Lung microvascular endothelial cell (primary cell): ENCODE data around the gene FAM228B. TPM values are rescaled to one million over a fixed set of nuclear protein-coding genes. Genes with fewer than 3 reads are reported as not detected.
"Not testable (repeated sequence)": the region's sequence is repeated elsewhere in the genome, so short reads cannot be mapped to it uniquely, and the experiment has no call there.

Source experiments
- DNase-seq, 2 donors: peaks; one replicate each; pipeline versions ENCODE4 v3.0.0 to v3.0.0-alpha.2; 2010; ENCODE audit warnings: low read depth in 2 of 2
- total RNA-seq: library from RNA; depleted of rRNA; stranded (reverse); fragments of >200 nt; gene quantifications from 2 replicates; pipeline ENCODE4 v1.2.1, GENCODE V29; 2014

Gene FAM228B
- total RNA-seq, 1 donor from 2014 or later, result 8.3 TPM

- DNase-seq, result no peak
Observed at GRCh38 chr2:24158131-24158530, 34.9 kb downstream of the FAM228B start.

DNA sequence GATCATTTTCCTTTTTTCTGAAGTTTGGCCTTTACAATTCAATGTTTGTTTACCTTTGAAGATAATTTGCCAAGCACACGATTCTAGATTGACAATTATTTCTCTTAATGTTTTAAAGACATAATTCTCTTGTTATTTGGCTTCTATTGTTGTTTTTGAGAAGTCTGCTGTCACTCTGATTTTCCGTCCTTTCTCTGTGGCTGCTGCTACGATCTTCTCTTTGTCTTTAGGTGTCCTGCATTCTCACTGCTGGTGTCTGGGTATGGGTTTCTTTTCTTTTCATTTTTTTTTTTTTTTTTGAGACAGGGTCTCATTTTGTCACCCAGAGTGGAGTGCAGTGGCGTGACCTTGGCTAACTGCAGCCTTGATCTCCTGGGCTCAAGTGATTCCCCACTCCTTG lies 36.4 kb downstream of the FAM228B start:
- no peak for DNase-seq

DNA sequence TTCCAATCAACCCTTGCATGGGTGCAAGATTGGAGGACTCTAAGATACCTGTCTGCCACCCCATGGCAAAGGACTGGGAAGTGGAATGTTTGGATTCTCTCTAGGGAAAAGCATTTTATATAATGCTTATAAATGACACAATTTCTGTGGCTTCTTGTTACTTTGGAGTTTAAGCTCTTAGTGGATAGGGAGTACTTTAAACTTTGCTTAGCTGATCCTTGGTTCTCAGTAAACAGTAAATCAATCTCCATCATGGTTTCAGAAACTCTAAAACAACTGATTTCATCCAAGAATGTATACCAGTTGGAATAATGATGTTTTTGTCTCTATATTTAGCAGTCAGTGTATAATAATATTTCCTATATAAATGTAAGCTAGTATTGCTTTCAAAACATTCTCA lies 37.5 kb downstream of the FAM228B start:
- DNase-seq, result no peak

- DNase-seq, result no peak
Observed at GRCh38 chr2:24162494-24162893, 39.2 kb downstream of the FAM228B start.

DNA sequence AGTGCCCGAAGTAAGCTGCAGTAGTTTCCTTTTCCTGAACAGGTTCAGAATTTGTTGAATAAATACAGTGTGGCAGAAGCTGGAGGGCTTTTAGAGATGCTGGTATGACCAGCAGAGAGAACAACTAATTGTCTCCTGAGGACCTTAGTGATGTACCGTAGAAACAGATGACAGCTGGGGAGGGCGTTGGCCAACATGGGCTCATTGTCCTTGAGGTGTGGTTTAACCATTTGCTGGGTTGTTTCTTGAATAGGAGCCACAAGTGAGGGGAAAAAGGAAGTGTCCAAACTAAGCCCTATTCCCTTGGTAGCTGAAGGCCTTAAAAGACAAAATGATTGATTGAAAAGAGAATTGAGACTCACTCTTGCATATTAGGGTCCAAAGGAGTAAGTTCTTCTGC lies 39.9 kb downstream of the FAM228B start:
- DNase-seq, result no peak

- DNase-seq, result no peak
Observed at GRCh38 chr2:24163601-24164000, 40.3 kb downstream of the FAM228B start.

DNA sequence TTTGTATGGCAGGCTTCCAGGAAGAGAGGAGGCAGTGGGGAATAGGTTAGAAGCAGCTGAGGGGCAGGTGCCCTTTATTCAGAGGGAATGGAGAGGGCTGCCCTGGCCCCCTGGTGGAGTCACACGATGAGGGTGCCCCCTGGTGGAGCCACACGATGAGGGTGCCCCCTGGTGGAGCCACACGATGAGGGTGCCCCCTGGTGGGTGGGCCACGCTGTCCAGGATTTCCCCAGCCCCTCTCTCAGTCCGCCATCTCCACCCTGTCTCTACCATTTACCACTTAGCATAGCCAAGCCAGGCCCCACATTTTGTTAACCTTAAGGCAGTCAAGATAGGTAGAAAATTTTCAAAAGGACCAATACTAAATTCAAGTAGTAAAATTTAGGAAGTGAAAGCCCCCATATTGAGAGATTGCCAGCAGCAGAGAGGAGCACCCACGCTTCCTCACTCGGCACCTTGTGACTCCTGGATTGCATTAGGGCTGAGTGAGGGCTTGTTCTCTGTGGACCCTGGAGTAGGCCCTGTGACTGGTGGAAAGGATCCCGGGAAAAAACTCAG lies 41.2 kb downstream of the FAM228B start:
- peak; percentile 35 to 42 for DNase-seq

DNA sequence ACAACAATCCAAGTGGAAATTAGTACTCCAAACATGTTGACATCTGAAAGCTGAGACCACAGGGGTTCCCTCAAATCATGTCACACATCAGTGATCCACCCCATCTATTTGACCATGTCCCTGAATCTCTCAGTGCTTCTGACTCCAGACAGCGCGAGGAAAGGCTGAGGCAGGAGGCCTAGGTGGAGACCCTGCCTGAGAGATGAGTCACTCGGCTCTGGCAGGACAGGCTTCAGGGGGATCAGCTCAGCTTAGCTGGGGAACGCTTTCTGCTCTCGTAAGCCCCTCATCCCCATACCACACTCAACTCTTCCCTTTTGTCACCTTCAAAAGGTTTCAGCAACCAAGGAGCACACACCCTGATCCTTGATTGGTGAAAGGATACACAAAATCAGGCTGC lies 45.8 kb downstream of the FAM228B start:
- no peak for DNase-seq

DNA sequence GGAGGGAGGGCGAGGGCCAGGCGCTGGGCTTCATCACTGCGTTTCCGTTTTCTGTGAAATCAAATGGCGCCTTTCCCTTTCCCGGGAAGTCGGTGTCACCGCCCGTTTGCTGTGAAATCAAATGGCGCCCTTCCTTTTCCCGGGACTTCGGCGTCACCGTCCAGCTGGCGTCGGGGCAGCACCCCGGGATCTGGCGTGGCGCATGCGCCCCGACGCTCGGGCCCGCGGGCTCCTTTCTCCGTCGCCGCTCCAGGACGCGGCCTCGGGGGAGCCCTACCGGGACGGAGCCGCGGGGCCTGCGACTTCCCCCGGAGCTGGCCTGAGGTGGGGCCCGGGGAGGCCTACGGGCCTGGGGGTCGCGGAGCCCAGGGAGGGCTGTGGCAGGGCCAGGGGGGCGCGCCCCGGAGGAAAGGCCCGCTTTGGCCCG lies 51.6 kb downstream of the FAM228B start, which contains the start of gene FAM228A:
Gene FAM228A (plus strand): TSS at position 203 of the 427 bp plus-strand sequence. CDS start 428 bp downstream, outside the sequence.
- no peak for DNase-seq

- no peak for DNase-seq
Observed at GRCh38 chr2:24175631-24176187, 52.4 kb downstream of the FAM228B start.

GRCh38 chr2:24176326-24176725 lies 53.1 kb downstream of the FAM228B start:
- DNase-seq, result no peak

DNA sequence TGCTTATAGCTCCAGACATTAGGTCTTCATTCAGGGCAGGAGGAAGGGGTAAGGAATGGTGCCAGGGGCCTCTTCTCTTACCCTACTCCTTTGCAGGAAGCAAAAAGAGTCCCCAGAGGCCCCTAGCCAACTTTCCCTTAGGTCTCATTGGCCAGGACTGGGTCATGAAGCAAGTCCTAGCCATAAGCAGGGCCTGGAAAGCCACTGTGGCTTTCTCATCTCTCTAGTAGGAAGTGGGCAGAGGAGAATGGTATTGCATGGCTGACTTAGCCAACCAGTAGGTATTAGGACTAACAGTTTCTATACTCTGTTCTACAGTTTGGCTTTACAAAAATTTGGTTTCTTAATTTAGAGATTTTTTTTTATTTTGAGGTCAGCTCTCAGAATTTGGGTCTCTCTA lies 56.4 kb downstream of the FAM228B start:
- DNase-seq, result no peak

DNA sequence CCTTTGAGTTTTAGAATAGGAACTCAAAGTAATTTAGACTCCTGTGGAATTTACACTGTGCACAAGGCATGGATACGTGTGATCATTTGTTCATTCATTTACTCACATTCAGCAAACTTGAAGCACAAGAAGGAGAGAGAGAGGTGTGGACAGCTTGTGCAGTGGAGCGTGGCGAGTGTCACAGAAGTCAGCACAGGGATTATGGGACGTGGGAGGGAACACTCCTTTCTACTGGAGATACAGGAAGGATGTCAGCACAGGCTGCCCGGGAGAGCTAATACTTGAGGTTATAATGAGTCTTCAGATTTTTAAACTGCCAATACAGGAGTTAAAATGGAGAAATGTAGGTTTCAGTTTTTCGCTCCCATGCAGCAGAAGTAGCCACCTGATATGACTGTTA lies 58.6 kb downstream of the FAM228B start:
- DNase-seq, result no peak

- no peak for DNase-seq
Observed at GRCh38 chr2:24182507-24182906, 59.2 kb downstream of the FAM228B start.

DNA sequence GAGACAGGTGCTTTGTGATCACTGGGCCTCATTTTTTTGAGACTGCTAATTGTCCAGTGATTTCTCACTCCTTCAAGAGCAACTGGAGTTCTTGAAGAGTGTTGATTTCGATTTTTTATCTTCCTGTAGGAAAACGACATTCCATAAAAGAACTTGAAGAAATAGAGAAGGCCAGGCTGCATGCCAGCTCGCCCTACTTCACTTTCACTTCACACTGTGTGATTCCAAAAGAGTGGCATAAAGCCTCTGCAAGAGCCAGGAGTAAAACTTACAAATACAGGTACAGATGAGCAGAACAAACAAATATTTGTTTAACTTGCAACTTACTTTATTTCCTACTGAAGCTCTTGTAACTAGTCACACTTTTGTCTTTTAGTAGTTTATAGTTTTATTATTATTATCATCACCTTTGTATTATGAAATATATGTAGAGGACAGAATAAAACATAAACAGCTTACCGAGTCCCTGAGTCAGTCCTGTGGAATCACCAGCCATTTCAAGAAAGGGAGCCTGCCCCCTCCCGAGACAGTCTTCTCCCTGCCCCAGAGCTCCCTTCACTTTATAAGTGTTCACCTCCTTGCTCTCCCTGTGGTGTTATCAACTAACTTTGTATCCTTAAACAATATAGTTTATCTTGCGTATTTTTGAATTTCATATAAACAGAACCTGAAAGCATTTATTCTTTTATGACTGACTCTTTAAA lies 60.2 kb downstream of the FAM228B start:
- DNase-seq, result no peak

- no peak for DNase-seq
Observed at GRCh38 chr2:24189551-24189950, 66.3 kb downstream of the FAM228B start.

GRCh38 chr2:24190503-24190902 lies 67.2 kb downstream of the FAM228B start:
- no peak for DNase-seq

DNA sequence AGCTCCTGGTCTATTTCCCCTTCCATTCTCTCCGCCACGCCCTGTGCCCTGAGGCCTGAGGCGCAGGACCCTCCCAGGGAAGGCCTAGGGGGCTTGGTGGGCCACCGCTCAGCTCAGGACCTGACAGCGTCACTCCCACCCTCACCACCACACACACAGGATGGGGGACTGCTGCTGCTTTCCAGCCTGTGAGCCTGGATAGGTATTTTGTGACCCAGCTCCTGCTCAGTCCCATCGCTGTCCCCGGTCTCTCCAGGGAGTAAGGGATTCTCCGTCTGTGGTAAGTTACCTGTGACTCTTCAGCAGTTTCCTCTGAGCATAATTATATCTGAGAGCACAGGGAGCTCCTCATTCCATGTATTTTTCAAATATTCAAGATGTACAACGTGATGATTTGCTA lies 67.9 kb downstream of the FAM228B start:
- no peak for DNase-seq

DNA sequence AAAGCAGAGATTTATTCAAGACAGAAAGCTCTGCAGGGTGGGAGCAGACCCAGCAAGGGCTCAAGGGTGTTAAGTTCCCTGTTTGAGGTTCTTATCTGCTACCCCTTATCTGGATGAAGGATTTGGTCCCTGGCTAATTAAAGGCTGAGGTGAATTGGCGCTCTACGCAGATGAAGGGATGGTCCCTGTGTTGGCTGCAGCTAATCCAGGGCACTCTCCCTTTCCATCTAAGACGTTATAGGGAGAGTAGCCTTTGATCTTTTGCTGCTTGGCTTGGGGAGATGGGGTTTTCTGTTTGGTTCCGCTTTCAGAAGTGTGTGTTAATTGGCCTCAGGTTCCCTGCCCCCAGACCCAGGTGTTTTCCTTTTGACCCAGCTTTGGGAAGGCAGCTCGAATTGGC lies 68.6 kb downstream of the FAM228B start:
- DNase-seq, result no peak

- not testable (repeated sequence) for DNase-seq
Observed at GRCh38 chr2:24197213-24197612, 73.9 kb downstream of the FAM228B start.

GRCh38 chr2:24199968-24200590 lies 76.8 kb downstream of the FAM228B start:
- DNase-seq, result no peak

DNA sequence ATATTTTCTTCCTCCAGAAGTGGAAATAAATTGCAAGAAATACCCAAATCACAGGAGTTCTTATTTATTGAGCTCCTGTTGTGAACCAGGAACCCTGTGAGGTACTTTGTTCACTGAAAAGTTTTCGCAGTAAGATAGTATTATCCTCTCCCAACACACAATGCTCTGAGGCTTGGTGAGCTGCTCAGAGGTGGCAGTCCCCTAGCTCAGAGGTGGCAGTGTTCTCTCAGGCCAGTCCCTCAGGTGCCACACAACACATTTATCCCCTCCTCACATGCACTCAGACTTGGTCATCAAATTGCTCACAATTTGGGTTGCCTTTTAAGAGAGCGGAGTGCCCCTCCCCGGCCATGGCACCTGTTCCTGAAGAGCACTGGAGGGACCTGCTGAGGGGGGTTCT lies 77.5 kb downstream of the FAM228B start:
- no peak for DNase-seq
